ENCODE data around the gene KDM5C.

KDM5C gene

GRCh38 chrX:53194308-53194707 lies 30.7 kb downstream of the KDM5C start:
- TF ChIP-seq CTCF (IDR thresholded peaks at IDR 0.05; ENCODE audit: insufficient read depth, low read depth, low read length, missing control alignments): no peak
- no peak for DNase-seq (ENCODE audit: low read depth)
- H3K4me3 ChIP-seq (ENCODE audit: low read length): no peak overlapping the region

- no peak for TF ChIP-seq CTCF (IDR thresholded peaks at IDR 0.05; ENCODE audit: insufficient read depth, low read depth, low read length, missing control alignments)
- no peak for DNase-seq (ENCODE audit: low read depth)
- H3K4me3 ChIP-seq (ENCODE audit: low read length): no peak overlapping the region
Observed at GRCh38 chrX:53193093-53193492, 31.9 kb downstream of the KDM5C start.

- DNase-seq (ENCODE audit: low read depth): no peak
- no peak overlapping the region for H3K4me3 ChIP-seq (ENCODE audit: low read length)
- TF ChIP-seq CTCF (IDR thresholded peaks at IDR 0.05; ENCODE audit: insufficient read depth, low read depth, low read length, missing control alignments): peak; percentile 28
Observed at GRCh38 chrX:53190363-53190960, 34.5 kb downstream of the KDM5C start.

- TF ChIP-seq CTCF (IDR thresholded peaks at IDR 0.05; ENCODE audit: insufficient read depth, low read depth, low read length, missing control alignments): no peak
- peak; percentile 37 for DNase-seq (ENCODE audit: low read depth)
- H3K4me3 ChIP-seq (ENCODE audit: low read length): no peak overlapping the region
Observed at GRCh38 chrX:53188763-53189162, 36.2 kb downstream of the KDM5C start.

- no peak overlapping the region for H3K4me3 ChIP-seq (ENCODE audit: low read length)
- peak; percentile 91 for DNase-seq (ENCODE audit: low read depth)
- no peak for TF ChIP-seq CTCF (IDR thresholded peaks at IDR 0.05; ENCODE audit: insufficient read depth, low read depth, low read length, missing control alignments)
Observed at GRCh38 chrX:53186351-53186750, 38.7 kb downstream of the KDM5C start.

- DNase-seq (ENCODE audit: low read depth): peak; percentile 27
- no peak for TF ChIP-seq CTCF (IDR thresholded peaks at IDR 0.05; ENCODE audit: insufficient read depth, low read depth, low read length, missing control alignments)
- no peak overlapping the region for H3K4me3 ChIP-seq (ENCODE audit: low read length)
Observed at GRCh38 chrX:53184836-53185235, 40.2 kb downstream of the KDM5C start.

- DNase-seq (ENCODE audit: low read depth): no peak
- TF ChIP-seq CTCF (IDR thresholded peaks at IDR 0.05; ENCODE audit: insufficient read depth, low read depth, low read length, missing control alignments): no peak
- no peak overlapping the region for H3K4me3 ChIP-seq (ENCODE audit: low read length)
Observed at GRCh38 chrX:53171356-53171755, 53.7 kb downstream of the KDM5C start.
